Osteocyte (in vitro differentiated cells): ENCODE results near the gene CCDC91. TPM values are rescaled to one million over a fixed set of nuclear protein-coding genes. Genes with fewer than 3 reads are reported as not detected.

Source experiments
- DNase-seq: peaks from one replicate; pipeline ENCODE4 v3.0.0; 2021; ENCODE audit warnings: mixed read lengths; ENCODE audit not compliant: unreplicated experiment; ENCODE audit errors: extremely low spot score
- H3K27ac Mint-ChIP-seq: one replicate; pipeline ENCODE4 v1.8.0; 2021; ENCODE audit warnings: mild to moderate bottlenecking, mixed read lengths; ENCODE audit not compliant: unreplicated experiment
- H3K27me3 Mint-ChIP-seq: one replicate; pipeline ENCODE4 v1.8.0; 2021; ENCODE audit warnings: mixed read lengths; ENCODE audit not compliant: unreplicated experiment
- H3K36me3 Mint-ChIP-seq: one replicate; pipeline ENCODE4 v1.8.0; 2021; ENCODE audit warnings: mixed read lengths; ENCODE audit not compliant: unreplicated experiment
- H3K4me1 Mint-ChIP-seq: one replicate; pipeline ENCODE4 v1.8.0; 2021; ENCODE audit warnings: mixed read lengths; ENCODE audit not compliant: unreplicated experiment
- H3K4me3 Mint-ChIP-seq: one replicate; pipeline ENCODE4 v1.8.0; 2021; ENCODE audit warnings: mild to moderate bottlenecking, moderate library complexity, mixed read lengths; ENCODE audit not compliant: unreplicated experiment
- H3K9me3 Mint-ChIP-seq: one replicate; pipeline ENCODE4 v1.8.0; 2021; ENCODE audit warnings: mixed read lengths; ENCODE audit not compliant: unreplicated experiment
- total RNA-seq: library from RNA; stranded (reverse); gene quantifications from 2 replicates; pipeline ENCODE4 v1.2.1, GENCODE V29; 2021
- TF ChIP-seq, protein P1 (sequence below): fragments of 200-600 bp; sonication (generic); IDR thresholded peaks from 2 replicates; pipeline ENCODE4 v1.5.0; 2021; ENCODE audit warnings: antibody characterized with exemption, mild to moderate bottlenecking, moderate library complexity

CCDC91 gene
- total RNA-seq, 1 donor from 2014 or later, result 17.5 TPM

DNA sequence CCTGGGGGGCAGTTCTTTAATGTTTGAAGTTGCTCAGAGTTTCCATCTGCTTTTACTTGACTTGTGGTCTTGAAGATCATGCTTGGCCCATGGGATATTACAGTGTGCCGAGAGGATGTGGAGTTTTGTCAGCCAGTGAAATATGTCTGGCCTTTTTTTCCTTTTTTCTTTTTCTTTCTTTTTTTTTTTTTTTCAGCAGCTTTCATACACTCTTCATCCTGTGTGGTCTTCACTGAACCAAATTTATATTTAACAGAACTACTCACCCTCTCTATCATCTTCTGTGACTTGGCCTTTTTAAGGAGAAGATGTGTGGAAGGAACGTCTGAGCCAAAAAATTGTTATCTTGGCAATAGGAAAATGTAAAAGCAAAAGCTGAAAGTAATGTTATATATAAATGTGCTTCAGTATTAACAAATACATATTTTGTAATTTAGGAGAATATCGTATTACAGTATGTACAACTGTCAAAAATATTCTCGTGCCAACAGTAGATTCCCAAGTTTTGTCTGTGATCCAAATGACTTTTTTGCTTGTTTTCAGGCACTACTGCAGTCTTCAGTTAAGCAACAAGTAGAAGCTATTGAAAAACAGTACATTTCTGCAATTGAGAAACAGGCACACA, 200.6 kb downstream of the CCDC91 start:
- no peak for DNase-seq
- Mint-ChIP-seq H3K9me3 (peaks cover 12% of the 10 kb centered on the region), H3K4me3 (no peak overlapping the region), H3K27ac (peak overlapping the region; percentile 81), H3K27me3 (no peaks in the 10 kb centered on the region), H3K36me3 (peaks cover 6% of the 10 kb centered on the region), H3K4me1 (peaks cover 24% of the 10 kb centered on the region)
- TF ChIP-seq, protein P1, sequence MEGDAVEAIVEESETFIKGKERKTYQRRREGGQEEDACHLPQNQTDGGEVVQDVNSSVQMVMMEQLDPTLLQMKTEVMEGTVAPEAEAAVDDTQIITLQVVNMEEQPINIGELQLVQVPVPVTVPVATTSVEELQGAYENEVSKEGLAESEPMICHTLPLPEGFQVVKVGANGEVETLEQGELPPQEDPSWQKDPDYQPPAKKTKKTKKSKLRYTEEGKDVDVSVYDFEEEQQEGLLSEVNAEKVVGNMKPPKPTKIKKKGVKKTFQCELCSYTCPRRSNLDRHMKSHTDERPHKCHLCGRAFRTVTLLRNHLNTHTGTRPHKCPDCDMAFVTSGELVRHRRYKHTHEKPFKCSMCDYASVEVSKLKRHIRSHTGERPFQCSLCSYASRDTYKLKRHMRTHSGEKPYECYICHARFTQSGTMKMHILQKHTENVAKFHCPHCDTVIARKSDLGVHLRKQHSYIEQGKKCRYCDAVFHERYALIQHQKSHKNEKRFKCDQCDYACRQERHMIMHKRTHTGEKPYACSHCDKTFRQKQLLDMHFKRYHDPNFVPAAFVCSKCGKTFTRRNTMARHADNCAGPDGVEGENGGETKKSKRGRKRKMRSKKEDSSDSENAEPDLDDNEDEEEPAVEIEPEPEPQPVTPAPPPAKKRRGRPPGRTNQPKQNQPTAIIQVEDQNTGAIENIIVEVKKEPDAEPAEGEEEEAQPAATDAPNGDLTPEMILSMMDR, result no peak

GRCh38 chr12:28409892-28410291, 219.6 kb downstream of the CCDC91 start:
- peaks cover 4% of the 10 kb centered on the region for H3K9me3 Mint-ChIP-seq
- DNase-seq, result no peak
- H3K4me1 Mint-ChIP-seq, result peaks cover 1% of the 10 kb centered on the region
- no peaks in the 10 kb centered on the region for H3K27me3 Mint-ChIP-seq
- H3K27ac Mint-ChIP-seq, result no peak overlapping the region
- H3K36me3 Mint-ChIP-seq, result peaks cover 14% of the 10 kb centered on the region
- TF ChIP-seq, protein P1, result no peak
- H3K4me3 Mint-ChIP-seq, result no peak overlapping the region

- H3K9me3 Mint-ChIP-seq, result peaks cover 4% of the 10 kb centered on the region
Measured at GRCh38 chr12:28413460-28414109, 223.3 kb downstream of the CCDC91 start.

DNA sequence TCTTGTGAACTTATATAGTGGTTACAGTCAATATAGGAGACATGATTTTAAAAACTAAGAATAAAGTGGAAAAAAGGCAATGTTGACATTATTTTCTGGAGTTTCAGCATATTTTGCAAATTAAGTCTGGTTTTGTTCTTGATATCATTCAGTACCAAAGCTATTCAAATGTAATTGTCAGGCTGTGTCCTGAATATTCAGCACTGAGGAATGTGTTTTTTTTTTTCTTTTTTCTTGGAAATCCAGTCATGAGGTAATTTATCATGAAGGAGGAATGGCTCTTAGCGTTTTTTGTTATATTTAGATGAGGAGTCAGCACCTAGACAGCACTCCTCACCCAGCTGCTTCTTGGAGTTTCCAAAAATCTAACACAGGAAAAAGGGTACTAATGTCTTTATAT, 225.5 kb downstream of the CCDC91 start:
- Mint-ChIP-seq H3K27ac (peak overlapping the region; percentile 43), H3K36me3 (peaks cover 9% of the 10 kb centered on the region)
- no peak for DNase-seq

More at GRCh38 chr12:28413460-28414109, 223.3 kb downstream of the CCDC91 start:
- H3K4me1 Mint-ChIP-seq, result peaks cover 12% of the 10 kb centered on the region
- no peak overlapping the region for H3K27ac Mint-ChIP-seq
- no peaks in the 10 kb centered on the region for H3K27me3 Mint-ChIP-seq
- H3K4me3 Mint-ChIP-seq, result no peak overlapping the region
- TF ChIP-seq, protein P1, result no peak
- peaks cover 9% of the 10 kb centered on the region for H3K36me3 Mint-ChIP-seq
- DNase-seq, result no peak

DNA sequence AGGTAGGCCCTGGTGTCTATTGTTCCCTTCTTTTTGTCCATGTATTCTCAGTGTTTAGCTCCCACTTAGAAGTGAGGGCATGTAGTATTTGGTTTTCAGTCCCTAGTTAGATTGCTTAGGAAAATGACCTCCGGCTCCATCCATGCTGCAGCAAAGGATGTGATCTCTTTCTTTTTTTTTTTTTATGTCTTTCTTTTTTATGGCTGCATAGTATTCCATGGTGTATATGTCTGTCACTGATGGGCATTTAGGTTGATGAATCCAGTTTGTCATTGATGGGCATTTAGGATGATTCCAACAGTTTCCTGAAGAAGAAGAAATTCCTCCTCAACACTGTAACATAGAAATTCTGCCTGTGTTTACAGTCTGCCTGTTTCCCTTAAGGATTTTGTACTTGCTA, 231.1 kb downstream of the CCDC91 start:
- H3K9me3 Mint-ChIP-seq, result peaks cover 7% of the 10 kb centered on the region
- no peak for DNase-seq
- H3K27ac Mint-ChIP-seq, result no peak overlapping the region
- H3K36me3 Mint-ChIP-seq, result peaks cover 6% of the 10 kb centered on the region
- H3K27me3 Mint-ChIP-seq, result no peaks in the 10 kb centered on the region
- peaks cover 6% of the 10 kb centered on the region for H3K4me1 Mint-ChIP-seq
- H3K4me3 Mint-ChIP-seq, result no peak overlapping the region
- TF ChIP-seq, protein P1, result no peak

More for the DNA sequence above, 225.5 kb downstream of the CCDC91 start:
- Mint-ChIP-seq H3K9me3 (peaks cover 4% of the 10 kb centered on the region), H3K4me1 (peaks cover 12% of the 10 kb centered on the region), H3K27me3 (no peaks in the 10 kb centered on the region), H3K4me3 (no peak overlapping the region)
- TF ChIP-seq, protein P1, result no peak
